Measurements from ENCODE around the gene POU6F2. TPM values are rescaled to one million over a fixed set of nuclear protein-coding genes. Genes with fewer than 3 reads are reported as not detected.

The POU6F2 gene
- total and polyA plus RNA-seq, 2 of the 4 experiments (the other 2 are of a cell fraction): not detected

DNA sequence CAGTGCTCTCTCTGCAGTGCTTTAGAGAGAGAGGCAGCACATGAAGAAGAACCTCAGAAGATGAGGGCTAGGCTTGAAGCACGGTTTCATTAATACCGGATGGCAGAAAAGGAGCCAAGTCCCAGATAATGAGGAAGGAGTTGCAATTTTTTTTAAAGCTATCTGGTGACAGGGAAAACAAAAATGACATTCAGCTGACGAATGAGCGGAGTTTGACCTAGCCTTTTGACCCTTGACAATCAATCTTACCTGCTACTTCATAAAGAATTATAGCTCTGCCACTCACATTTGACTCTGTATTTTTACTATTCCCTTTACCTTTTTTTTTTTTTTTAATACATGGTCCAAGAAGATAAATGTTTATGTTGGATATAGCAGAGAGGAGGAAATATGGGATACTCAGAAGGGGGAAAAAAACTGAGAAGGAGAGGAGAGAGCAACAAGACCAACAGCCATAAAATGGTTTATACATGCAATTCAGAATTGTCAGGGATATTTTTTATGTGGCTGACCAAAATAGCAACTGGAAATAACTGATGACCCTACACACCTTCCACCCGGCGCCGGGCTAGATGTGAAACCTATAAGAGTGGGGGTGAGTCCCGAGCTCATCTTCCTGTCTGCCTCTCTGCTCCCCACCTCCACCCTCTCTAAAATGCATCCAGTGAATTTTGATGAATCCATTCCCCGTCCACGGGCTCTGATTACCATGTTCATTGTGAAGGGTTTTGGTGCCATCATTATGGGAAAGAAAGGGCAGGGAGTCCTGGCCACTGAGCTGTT lies 314.1 kb downstream of the POU6F2 start:
- Histone ChIP-seq H3K9me3 (ENCODE audit: control insufficient read depth, insufficient read depth, low read length) (no peaks in the 10 kb centered on the region), H3K56ac (ENCODE audit: extremely low read depth, insufficient read depth, low read length) (no peak overlapping the region), H3K79me1 (ENCODE audit: low read depth in 1 of 2, low read length in 2 of 2) (no peaks in the 10 kb centered on the region), H2AK5ac (ENCODE audit: low read depth, low read length) (no peak overlapping the region), H4K8ac (ENCODE audit: low read depth in 2 of 2, low read length in 2 of 2) (no peak overlapping the region), H3K9ac (ENCODE audit: low read depth, low read length) (no peak overlapping the region), H3K14ac (replicated peaks; ENCODE audit: low read depth, low read length) (no peak overlapping the region), H3K4me1 (ENCODE audit: control insufficient read depth, insufficient read depth, low read length) (no peaks in the 10 kb centered on the region), H3K23ac (ENCODE audit: low read depth, low read length) (no peak overlapping the region), H3K4me2 (ENCODE audit: low read depth, low read length) (no peak overlapping the region), H3K4ac (ENCODE audit: low read depth, low read length) (no peak overlapping the region), H3K4me3 (ENCODE audit: insufficient read depth, low read depth, low read length) (no peak overlapping the region), H3K18ac (ENCODE audit: low read depth, low read length) (no peak overlapping the region), H3K27me3 (ENCODE audit: control insufficient read depth, insufficient read depth, low read length) (no peaks in the 10 kb centered on the region), H2BK120ac (ENCODE audit: low read depth, low read length) (no peak overlapping the region), H3K27ac (ENCODE audit: insufficient read depth, low read length) (no peak overlapping the region), H2BK15ac (ENCODE audit: low read depth, low read length) (no peak overlapping the region), H2AK9ac (replicated peaks; ENCODE audit: low read depth, low read length, poor library complexity) (no peak overlapping the region), H2AFZ (replicated peaks; ENCODE audit: low read length, poor library complexity) (no peak overlapping the region), H4K91ac (ENCODE audit: insufficient read depth, low read depth, low read length) (no peak overlapping the region), H3K36me3 (ENCODE audit: control insufficient read depth, insufficient read depth, low read length) (no peaks in the 10 kb centered on the region), H4K20me1 (ENCODE audit: insufficient read depth, low read length) (no peaks in the 10 kb centered on the region), H2BK5ac (ENCODE audit: low read depth, low read length, poor library complexity, severe bottlenecking) (no peak overlapping the region), H3K9me1 (ENCODE audit: insufficient read depth, low read length) (no peaks in the 10 kb centered on the region), H4K5ac (ENCODE audit: low read depth, low read length) (no peak overlapping the region), H2BK20ac (ENCODE audit: low read depth, low read length) (no peak overlapping the region)
- TF ChIP-seq MAFK (IDR thresholded peaks at IDR 0.05; ENCODE audit: low read depth, low read length): no peak
- TF ChIP-seq MAZ (IDR thresholded peaks at IDR 0.05; ENCODE audit: borderline replicate concordance, low read depth, low read length): no peak
- TF ChIP-seq NFE2L2 (IDR thresholded peaks at IDR 0.05; ENCODE audit: low read depth, low read length): no peak
- TF ChIP-seq, protein P1, sequence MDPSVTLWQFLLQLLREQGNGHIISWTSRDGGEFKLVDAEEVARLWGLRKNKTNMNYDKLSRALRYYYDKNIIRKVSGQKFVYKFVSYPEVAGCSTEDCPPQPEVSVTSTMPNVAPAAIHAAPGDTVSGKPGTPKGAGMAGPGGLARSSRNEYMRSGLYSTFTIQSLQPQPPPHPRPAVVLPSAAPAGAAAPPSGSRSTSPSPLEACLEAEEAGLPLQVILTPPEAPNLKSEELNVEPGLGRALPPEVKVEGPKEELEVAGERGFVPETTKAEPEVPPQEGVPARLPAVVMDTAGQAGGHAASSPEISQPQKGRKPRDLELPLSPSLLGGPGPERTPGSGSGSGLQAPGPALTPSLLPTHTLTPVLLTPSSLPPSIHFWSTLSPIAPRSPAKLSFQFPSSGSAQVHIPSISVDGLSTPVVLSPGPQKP (IDR thresholded peaks at IDR 0.05; ENCODE audit: borderline replicate concordance, low read depth, low read length): no peak
- TF ChIP-seq SMC3 (IDR thresholded peaks at IDR 0.05; ENCODE audit: low read depth, low read length): no peak
- TF ChIP-seq, protein P2, sequence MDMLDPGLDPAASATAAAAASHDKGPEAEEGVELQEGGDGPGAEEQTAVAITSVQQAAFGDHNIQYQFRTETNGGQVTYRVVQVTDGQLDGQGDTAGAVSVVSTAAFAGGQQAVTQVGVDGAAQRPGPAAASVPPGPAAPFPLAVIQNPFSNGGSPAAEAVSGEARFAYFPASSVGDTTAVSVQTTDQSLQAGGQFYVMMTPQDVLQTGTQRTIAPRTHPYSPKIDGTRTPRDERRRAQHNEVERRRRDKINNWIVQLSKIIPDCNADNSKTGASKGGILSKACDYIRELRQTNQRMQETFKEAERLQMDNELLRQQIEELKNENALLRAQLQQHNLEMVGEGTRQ (IDR thresholded peaks at IDR 0.05; ENCODE audit: low read depth, low read length): no peak
- no peak for TF ChIP-seq FOS (IDR thresholded peaks at IDR 0.05; ENCODE audit: low read depth, low read length)
- TF ChIP-seq CHD1 (IDR thresholded peaks at IDR 0.05; ENCODE audit: low read depth, low read length): no peak
- no peak for TF ChIP-seq RFX5 (IDR thresholded peaks at IDR 0.05; ENCODE audit: low read depth, low read length)
- no peak for TF ChIP-seq POLR2A (IDR thresholded peaks at IDR 0.05; ENCODE audit: low read depth, low read length)
- TF ChIP-seq RCOR1 (IDR thresholded peaks at IDR 0.05; ENCODE audit: insufficient replicate concordance, low read length): no peak
- TF ChIP-seq MXI1 (IDR thresholded peaks at IDR 0.05; ENCODE audit: borderline replicate concordance, low read depth, low read length): no peak
- TF ChIP-seq, protein P3, sequence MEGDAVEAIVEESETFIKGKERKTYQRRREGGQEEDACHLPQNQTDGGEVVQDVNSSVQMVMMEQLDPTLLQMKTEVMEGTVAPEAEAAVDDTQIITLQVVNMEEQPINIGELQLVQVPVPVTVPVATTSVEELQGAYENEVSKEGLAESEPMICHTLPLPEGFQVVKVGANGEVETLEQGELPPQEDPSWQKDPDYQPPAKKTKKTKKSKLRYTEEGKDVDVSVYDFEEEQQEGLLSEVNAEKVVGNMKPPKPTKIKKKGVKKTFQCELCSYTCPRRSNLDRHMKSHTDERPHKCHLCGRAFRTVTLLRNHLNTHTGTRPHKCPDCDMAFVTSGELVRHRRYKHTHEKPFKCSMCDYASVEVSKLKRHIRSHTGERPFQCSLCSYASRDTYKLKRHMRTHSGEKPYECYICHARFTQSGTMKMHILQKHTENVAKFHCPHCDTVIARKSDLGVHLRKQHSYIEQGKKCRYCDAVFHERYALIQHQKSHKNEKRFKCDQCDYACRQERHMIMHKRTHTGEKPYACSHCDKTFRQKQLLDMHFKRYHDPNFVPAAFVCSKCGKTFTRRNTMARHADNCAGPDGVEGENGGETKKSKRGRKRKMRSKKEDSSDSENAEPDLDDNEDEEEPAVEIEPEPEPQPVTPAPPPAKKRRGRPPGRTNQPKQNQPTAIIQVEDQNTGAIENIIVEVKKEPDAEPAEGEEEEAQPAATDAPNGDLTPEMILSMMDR (conservative IDR thresholded peaks at IDR 0.05; ENCODE audit: low read depth, low read length): no peak
- ATAC-seq (ENCODE audit: low read depth) (no peak), DNase-seq (no peak)
- in situ Hi-C loops (cut with MboI; ENCODE audit: low sequenced_read_pairs): no loop called here
- CTCF ChIA-PET: no interaction called here
- dilution Hi-C loops (cut with HindIII; ENCODE audit: low sequenced_read_pairs, unreplicated experiment): no loop called here
- BruUV-seq (replicated peaks): no TSS peak
- intact Hi-C loops (cut with micrococcal nuclease): no loop called here
- POLR2A ChIA-PET (ENCODE audit: unreplicated experiment): no interaction called here
- 0% methylated on average over 2 of the region's 10 CpGs; no CpG with 5 or more reads in 1 of the 2 experiments for WGBS, 2 experiments (ENCODE audit: extremely low coverage in 2 of 2, insufficient read length in 1 of 2)

All from IMR-90 (cell line).